K562 (cell line): ENCODE results near the gene CENPP. TPM values are rescaled to one million over a fixed set of nuclear protein-coding genes. Genes with fewer than 3 reads are reported as not detected.

Source experiments
- ATAC-seq: fragments of 200-7000 bp; cut with Tn5 transposase; 3 replicates; pipeline ENCODE4 v1.9.1; 2020; ENCODE audit warnings: moderate library complexity
- BruUV-seq: library from RNA; stranded (reverse); fragments of 400-500 nt; replicated peaks from 2 replicates; lab custom pipeline; 2021; lab: Mats Ljungman, UMichigan
- CTCF ChIA-PET: fragments of 300-600 bp; formaldehyde crosslinking; extraction: SDS; loops from one replicate; lab custom pipeline; 2021; ENCODE audit warnings: low intra/inter-chr PET ratio; lab: Yijun Ruan, JAX
- POLR2A ChIA-PET: fragments of 300-600, 350-650 bp; sonication (Branson Sonifier 250); formaldehyde crosslinking; extraction: SDS; loops from one replicate; lab custom pipeline; 2021; ENCODE audit warnings: antibody characterized with exemption, inconsistent platforms; lab: Yijun Ruan, JAX
- DNase-seq, 4 experiments: peaks; one replicate each; pipeline versions ENCODE4 v3.0.0 to v3.0.0-alpha.2; 2011 to 2018; ENCODE audit warnings: low spot score in 3 of 4, mixed read lengths in 3 of 4; ENCODE audit errors: extremely low read depth in 1 of 4
- FAIRE-seq: peaks from 2 replicates; lab custom pipeline; 2011; peaks lifted over from hg19 to GRCh38; lab: Jason Lieb, UNC
- H2AFZ ChIP-seq: 2 replicates; pipeline ENCODE4 v1.6.0; 2011; ENCODE audit warnings: low read depth, low read length, control low read depth, inconsistent platforms
- H3K27ac ChIP-seq: fragments of 200-600 bp; 3 replicates; pipeline ENCODE4 v1.8.0; 2011; ENCODE audit warnings: low read depth, mild to moderate bottlenecking, control low read depth, inconsistent platforms, low read length, moderate library complexity, mixed read lengths; ENCODE audit errors: extremely low read depth
- H3K27me3 ChIP-seq, 2 experiments: fragments of 300-600 bp in 1 of 2; 2 replicates in 1 of 2; 3 replicates in 1 of 2; pipeline versions ENCODE4 v1.6.0 to v1.8.0; 2011; ENCODE audit warnings: inconsistent platforms in 2 of 2, low read length in 2 of 2, mild to moderate bottlenecking in 1 of 2, mixed read lengths in 1 of 2, moderate library complexity in 1 of 2; ENCODE audit not compliant: control insufficient read depth in 2 of 2, insufficient read depth in 2 of 2
- H3K36me3 ChIP-seq: fragments of 300-600 bp; 3 replicates; pipeline ENCODE4 v1.8.0; 2011; ENCODE audit warnings: mild to moderate bottlenecking, low read length, inconsistent platforms; ENCODE audit not compliant: control insufficient read depth, insufficient read depth
- H3K4me1 ChIP-seq, 2 experiments: fragments of 200-600 bp in 1 of 2; replicated peaks in 1 of 2; 2 replicates in 1 of 2; 3 replicates in 1 of 2; pipeline versions ENCODE4 v1.5.1 to v1.8.0; 2011; ENCODE audit warnings: inconsistent platforms in 2 of 2, low read length in 2 of 2, mild to moderate bottlenecking in 1 of 2, mixed read lengths in 1 of 2, moderate library complexity in 1 of 2; ENCODE audit not compliant: control insufficient read depth in 2 of 2, insufficient read depth in 2 of 2
- H3K4me2 ChIP-seq: 2 replicates; pipeline ENCODE4 v1.6.1; 2011; ENCODE audit warnings: low read length, control low read depth, inconsistent platforms, mixed read lengths; ENCODE audit not compliant: insufficient read depth
- H3K4me3 ChIP-seq: fragments of 200-600 bp; sonication (generic), shearing (Covaris generic); 2 replicates; pipeline ENCODE4 v1.5.1; 2016; ENCODE audit warnings: control low read depth, inconsistent platforms
- H3K79me2 ChIP-seq: fragments of 200-600 bp; 3 replicates; pipeline ENCODE4 v1.8.0; 2011; ENCODE audit warnings: low read length, inconsistent platforms; ENCODE audit not compliant: control insufficient read depth, insufficient read depth
- H3K9ac ChIP-seq, 2 experiments: 2 replicates each; pipeline versions ENCODE4 v1.6.0 to v1.6.1; 2011; ENCODE audit warnings: low read depth in 2 of 2, low read length in 2 of 2, control low read depth in 1 of 2, inconsistent platforms in 1 of 2, mild to moderate bottlenecking in 1 of 2, mixed read lengths in 1 of 2; ENCODE audit not compliant: insufficient read depth in 1 of 2
- H3K9me1 ChIP-seq: one replicate; pipeline ENCODE4 v1.6.0; 2011; ENCODE audit warnings: inconsistent platforms, mild to moderate bottlenecking, low read length, moderate library complexity; ENCODE audit not compliant: control insufficient read depth, insufficient read depth
- H3K9me3 ChIP-seq: replicated peaks from 2 replicates; pipeline ENCODE4 v1.5.1; 2011; ENCODE audit warnings: low read depth, low read length, inconsistent platforms; ENCODE audit not compliant: control insufficient read depth, insufficient read depth
- H4K20me1 ChIP-seq: replicated peaks from 2 replicates; pipeline ENCODE4 v1.6.1; 2011; ENCODE audit warnings: low read length, inconsistent platforms, mixed read lengths; ENCODE audit not compliant: control insufficient read depth, insufficient read depth
- CEBPZ ChIP-seq: fragments of 150-350 bp; IDR thresholded peaks from 2 replicates; pipeline ENCODE4 v1.6.1; 2014; ENCODE audit warnings: low read depth, mild to moderate bottlenecking, low read length, borderline replicate concordance
- CGGBP1 ChIP-seq: fragments of 250-450 bp; sonication (Bioruptor Pico); IDR thresholded peaks from 2 replicates; pipeline ENCODE4 v1.9.0; 2021; ENCODE audit warnings: mild to moderate bottlenecking
- ERF ChIP-seq: fragments of 450-650 bp; formaldehyde crosslinking; IDR thresholded peaks from 2 replicates; pipeline ENCODE4 v1.4.0; 2020; ENCODE audit warnings: mild to moderate bottlenecking, mixed read lengths
- MITF ChIP-seq: IDR thresholded peaks from 2 replicates; pipeline ENCODE4 v1.6.1; 2014; ENCODE audit warnings: antibody characterized with exemption
- SNIP1 ChIP-seq: fragments of 450-650 bp; IDR thresholded peaks from 2 replicates; pipeline ENCODE4 v1.7.1; 2017; ENCODE audit warnings: low read depth, mild to moderate bottlenecking
- SRSF7 ChIP-seq: fragments of 200-400 bp; formaldehyde crosslinking; optimal IDR thresholded peaks from 2 replicates; pipeline ENCODE3; 2017; ENCODE audit warnings: mild to moderate bottlenecking, low read depth, low read length
- THAP12 ChIP-seq: fragments of 250-450 bp; sonication (Bioruptor Pico); IDR thresholded peaks from 2 replicates; pipeline ENCODE4 v1.9.0; 2021; ENCODE audit warnings: mild to moderate bottlenecking, inconsistent platforms
- ZC3H11A ChIP-seq: IDR thresholded peaks from 2 replicates; pipeline ENCODE4 v1.6.1; 2012; ENCODE audit warnings: low read depth, low read length, improper control_type of control experiment
- ZNF639 ChIP-seq, 2 experiments: fragments of 200-800 bp in 1 of 2; sonication (Bioruptor generic) in 1 of 2; sonication (generic) in 1 of 2; formaldehyde crosslinking in 1 of 2; IDR thresholded peaks in 1 of 2; conservative IDR thresholded peaks in 1 of 2; 2 replicates each; pipeline versions ENCODE4 v1.5.0 to v1.6.1; 2016 to 2020; ENCODE audit warnings: missing compliant biosample characterization in 1 of 2, missing genetic modification characterization in 1 of 2, missing genetic modification reagents in 1 of 2
- ZNF668 ChIP-seq: fragments of 250-450 bp; sonication (Bioruptor Pico); IDR thresholded peaks from 2 replicates; pipeline ENCODE4 v1.8.0; 2022; ENCODE audit warnings: mild to moderate bottlenecking, inconsistent platforms
- ZNF785 ChIP-seq: fragments of 250-450 bp; sonication (Bioruptor Pico); IDR thresholded peaks from 2 replicates; pipeline ENCODE4 v1.4.0; 2020; ENCODE audit warnings: mild to moderate bottlenecking
- WGBS: fragments of 100-300 bp; shearing (Covaris generic); methylation state at CpG from one replicate; pipeline ENCODE4 v1.1.6; 2016; ENCODE audit warnings: low coverage, mixed read lengths; ENCODE audit not compliant: insufficient coverage; ENCODE audit errors: missing lambda C conversion rate; 5-methylcytosine and 5-hydroxymethylcytosine counted together
- in situ Hi-C: fragments of 300-500 bp; cut with MboI; formaldehyde crosslinking; loops from 4 replicates; pipeline ENCODE4 v1.15.0; 2018; ENCODE audit warnings: inconsistent platforms, mixed read lengths
- intact Hi-C: fragments of 100-400 bp; cut with micrococcal nuclease; formaldehyde crosslinking; loops from 2 replicates; pipeline ENCODE4 v1.14.2; 2022
- polyA plus RNA-seq, 8 experiments: library from polyadenylated mRNA; depleted of rRNA in 4 of 8; stranded (reverse) in 5 of 8; unstranded in 3 of 8; fragments of >200 nt; fragmentation: Nextera tagmentation in 2 of 8; fragmentation: Illumina TruSeq in 1 of 8; extraction: Ambion mirVana in 2 of 8; extraction: Trizol in 1 of 8; gene quantifications; 2 replicates each; pipeline versions ENCODE4 v1.2.1 to v1.2.3, GENCODE V29; 2011 to 2014; ENCODE audit warnings: inconsistent platforms in 1 of 8, missing spikeins in 1 of 8
- total RNA-seq, 7 experiments: library from RNA; depleted of rRNA in 6 of 7; stranded (reverse); fragments of >200 nt in 6 of 7; fragmentation: Illumina TruSeq in 2 of 7; extraction: Trizol in 2 of 7; gene quantifications; 2 replicates each; pipeline versions ENCODE4 v1.2.1 to v1.2.3, GENCODE V29; 2011 to 2021; ENCODE audit warnings: low replicate concordance in 1 of 7

The CENPP gene
- total and polyA plus RNA-seq, 9 of the 15 experiments (the other 6 are each of a cell fraction or from before 2014, with no cell fraction given), result 8.0 to 28.5 (median 17.9) TPM

GRCh38 chr9:92616199-92616641 is 290.5 kb downstream of the CENPP start (continued):
- TF ChIP-seq THAP12 (CRISPR knock-in tag), result no peak

GRCh38 chr9:92616655-92617111 is 290.9 kb downstream of the CENPP start:
- DNase-seq, result no peak
- Histone ChIP-seq H3K4me2 (no peak overlapping the region), H3K9me1 (no peaks in the 10 kb centered on the region), H3K4me1 (peaks cover 0 to 3% of the 10 kb centered on the region in 2 experiments; a peak in 1 of 5 replicates), H3K9me3 (no peaks in the 10 kb centered on the region), H3K27ac (no peak overlapping the region), H3K79me2 (no peaks in the 10 kb centered on the region), H4K20me1 (0 out of 2 replicates have a peak, but pooled peaks cover 4% of the 10 kb centered on the region), H3K9ac (no peak overlapping the region), H3K27me3 (no peaks in the 10 kb centered on the region), H3K36me3 (peaks cover 93% of the 10 kb centered on the region), H2AFZ (no peak overlapping the region), H3K4me3 (no peak overlapping the region)
- in situ Hi-C loops (no loop called here), intact Hi-C loops (no loop called here)
- BruUV-seq, result no TSS peak
- ATAC-seq, result no peak
- ChIA-PET CTCF (no interaction called here), POLR2A (interaction anchor here (0.6 to 1.0 kb wide), 2 partner anchors 338 to 476 kb away, joined by 3 read pairs; no protein-coding TSS in a partner anchor)
- FAIRE-seq, result no peak
- 89% methylated on average over 10 of the region's 11 CpGs for WGBS
- TF ChIP-seq CEBPZ (no peak), SNIP1 (no peak), CGGBP1 (CRISPR knock-in tag) (no peak), ERF (CRISPR knock-in tag) (no peak), ZC3H11A (no peak), ZNF639 (CRISPR knock-in tag; conservative IDR thresholded peaks at IDR 0.05 in 1 of 2, IDR thresholded peaks at IDR 0.05 in 1 of 2) (no peak), ZNF785 (CRISPR knock-in tag) (no peak), ZNF668 (no peak), MITF (no peak), SRSF7 (no peak)
